Activated CD4-positive, CD25-positive, alpha-beta regulatory T cell treated with anti-CD3 and anti-CD28 coated beads, Interleukin-2, amount 50 U/mL, for 16 hours (primary cell): ENCODE measurements around the gene TTC7B.

Experiments used
- DNase-seq: peaks from one replicate; pipeline ENCODE4 v3.0.0-alpha.2; 2020; ENCODE audit warnings: low read depth, low spot score

Gene TTC7B

GRCh38 chr14:90576981-90577660, 239.1 kb downstream of the TTC7B start:
- no peak for DNase-seq

- DNase-seq: no peak
Observed at GRCh38 chr14:90576581-90576980, 239.6 kb downstream of the TTC7B start.

DNA sequence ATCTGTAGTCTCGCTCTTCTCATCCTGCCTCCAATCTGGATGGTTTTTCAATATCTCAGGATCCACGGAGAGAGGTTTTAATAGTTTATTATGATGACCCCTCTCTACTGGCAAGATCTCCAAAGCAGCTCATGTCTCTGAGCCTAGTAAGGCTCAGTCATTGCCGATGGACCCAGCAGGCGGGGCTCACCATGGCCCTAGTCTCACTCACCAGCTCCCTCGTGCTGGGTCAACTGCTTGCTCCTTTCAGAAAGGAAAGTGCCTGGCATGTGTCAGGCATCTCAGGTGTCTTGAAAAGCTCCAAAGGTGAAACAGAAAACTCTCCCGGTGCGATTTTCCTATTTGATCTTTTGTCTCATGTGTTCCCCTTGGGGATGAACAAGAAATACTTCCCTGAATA, 240.4 kb downstream of the TTC7B start:
- no peak for DNase-seq

DNA sequence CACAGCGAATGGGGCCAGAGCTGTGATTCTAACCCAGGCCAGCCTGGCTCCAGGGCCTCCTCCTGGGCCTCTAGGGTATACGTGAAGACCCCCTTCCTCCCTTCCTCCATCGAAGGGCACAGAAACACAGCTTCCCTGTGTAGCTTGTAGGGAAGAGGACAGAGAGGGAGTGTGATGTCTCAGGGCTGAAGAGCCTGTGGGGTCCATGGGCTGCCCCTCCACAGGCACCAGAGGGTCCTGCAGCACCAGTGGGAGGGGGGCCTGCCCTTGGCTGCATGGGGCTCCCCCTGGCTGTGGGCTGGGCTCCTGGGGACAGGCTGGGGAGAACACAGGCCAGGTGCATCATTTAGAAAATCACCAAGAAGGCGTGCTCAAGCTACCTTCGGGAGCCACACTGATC, 240.9 kb downstream of the TTC7B start:
- DNase-seq: no peak

DNA sequence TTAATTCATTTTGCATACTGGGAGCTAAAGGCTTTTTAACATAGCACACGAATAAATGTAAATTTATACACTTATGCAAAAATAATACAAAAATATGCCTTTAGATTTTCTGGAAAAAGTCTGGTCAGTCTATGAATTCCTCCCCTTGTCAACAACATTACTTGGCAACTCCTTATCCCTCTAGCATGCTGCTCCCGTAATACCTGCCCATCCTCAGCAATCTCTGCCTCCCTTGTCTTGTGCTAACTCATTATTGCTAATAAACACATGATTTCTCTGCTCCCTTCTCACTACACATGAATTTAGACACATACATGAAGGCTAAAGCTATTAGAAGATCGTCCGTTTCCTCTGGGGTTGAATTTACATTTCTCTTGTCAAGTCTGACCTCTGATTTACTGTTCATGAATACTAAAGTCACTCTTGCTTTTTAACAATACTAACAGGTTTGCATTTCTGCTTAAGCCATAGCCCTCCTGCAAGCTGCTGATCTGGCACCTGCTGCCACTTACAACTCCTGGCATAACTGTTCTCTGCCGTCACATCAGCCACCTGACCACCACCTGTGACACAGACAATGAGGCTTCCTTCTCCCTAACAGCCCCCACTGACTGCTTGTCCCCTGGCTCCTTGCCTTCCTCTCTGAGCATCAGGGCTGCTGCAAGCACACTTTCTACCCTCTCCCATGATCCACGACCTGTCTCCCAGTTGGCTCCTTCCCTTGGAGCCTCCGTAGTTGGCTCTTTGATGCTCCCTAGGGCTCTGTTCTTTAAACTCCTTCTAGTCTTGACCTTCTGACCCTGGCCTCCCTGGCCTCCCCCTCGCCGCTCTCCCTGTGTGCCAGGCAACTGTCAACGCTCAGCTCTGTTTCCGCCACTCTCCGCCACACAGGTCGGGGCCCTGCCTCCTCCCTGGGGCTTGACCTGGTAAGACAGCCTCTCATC, 241.8 kb downstream of the TTC7B start:
- no peak for DNase-seq

DNA sequence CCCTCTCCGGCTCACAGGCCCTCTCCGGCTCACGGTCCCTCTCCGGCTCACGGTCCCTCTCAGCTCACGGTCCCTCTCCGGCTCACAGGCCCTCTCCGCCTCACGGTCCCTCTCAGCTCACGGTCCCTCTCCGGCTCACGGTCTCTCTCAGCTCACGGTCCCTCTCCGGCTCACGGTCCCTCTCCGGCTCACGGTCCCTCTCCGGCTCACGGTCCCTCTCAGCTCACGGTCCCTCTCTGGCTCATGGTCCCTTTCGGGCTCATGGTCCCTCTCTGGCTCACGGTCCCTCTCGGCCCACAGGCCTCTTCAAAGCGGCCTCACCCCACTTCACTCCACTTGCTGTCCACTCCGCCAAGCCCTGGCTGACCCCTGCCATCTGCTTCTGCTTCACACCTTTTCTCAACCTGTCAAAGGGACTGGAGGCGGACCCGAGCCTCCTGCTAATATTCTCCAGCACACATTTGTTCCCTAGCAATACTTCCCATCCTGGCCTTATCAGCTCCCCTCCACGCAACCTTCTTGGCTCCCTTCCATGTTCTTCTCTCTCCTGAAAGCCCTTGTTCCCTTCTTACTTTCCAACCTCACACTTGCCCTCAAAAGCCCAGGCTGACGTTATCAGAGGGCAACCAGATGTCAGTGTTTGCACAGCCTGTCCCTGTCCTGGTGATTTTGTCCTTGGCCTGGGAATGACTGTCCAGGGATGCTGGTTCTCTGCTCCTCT, 242.7 kb downstream of the TTC7B start:
- DNase-seq: no peak

- no peak for DNase-seq
Observed at GRCh38 chr14:90572441-90573150, 243.6 kb downstream of the TTC7B start.

GRCh38 chr14:90571149-90571947, 244.9 kb downstream of the TTC7B start:
- DNase-seq: no peak

- DNase-seq: no peak
Observed at GRCh38 chr14:90570461-90570860, 245.8 kb downstream of the TTC7B start.

DNA sequence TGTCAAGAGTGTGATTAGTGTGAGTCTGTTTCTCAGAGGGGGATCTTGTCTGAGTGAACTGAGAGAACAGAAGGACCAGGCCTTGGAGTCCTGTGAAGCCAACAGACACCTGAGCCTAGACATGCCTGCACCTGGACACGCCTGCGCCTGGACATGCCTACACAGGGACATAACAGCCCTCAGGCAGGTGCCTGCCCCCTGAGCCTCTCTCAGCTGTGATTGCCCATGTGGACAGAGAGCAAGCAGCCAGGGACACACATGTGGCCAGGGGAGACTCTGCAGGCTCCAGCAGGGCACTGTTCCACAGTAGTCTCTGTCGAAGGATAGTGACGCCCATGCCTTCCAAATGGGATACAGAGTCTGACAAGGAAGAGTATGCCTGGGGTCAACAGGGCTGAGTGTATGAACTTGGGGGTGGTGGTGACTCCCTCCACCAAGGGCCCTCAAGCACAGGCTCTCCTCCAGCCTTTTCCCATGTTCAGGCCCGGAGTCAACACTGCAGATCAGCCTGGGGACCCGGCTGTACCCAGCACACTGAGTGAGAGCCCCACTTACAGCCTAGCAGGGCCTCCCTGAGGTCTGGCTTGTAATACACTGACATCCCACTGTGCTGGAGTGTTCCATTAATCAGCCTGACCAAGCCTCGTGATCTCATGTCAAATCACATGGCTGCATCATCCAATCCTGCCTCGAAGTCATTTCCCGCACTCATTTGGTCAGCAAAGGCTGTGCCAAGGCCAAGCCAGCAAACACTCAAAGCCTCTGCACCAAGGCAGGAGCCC, 246.4 kb downstream of the TTC7B start:
- DNase-seq: no peak

DNA sequence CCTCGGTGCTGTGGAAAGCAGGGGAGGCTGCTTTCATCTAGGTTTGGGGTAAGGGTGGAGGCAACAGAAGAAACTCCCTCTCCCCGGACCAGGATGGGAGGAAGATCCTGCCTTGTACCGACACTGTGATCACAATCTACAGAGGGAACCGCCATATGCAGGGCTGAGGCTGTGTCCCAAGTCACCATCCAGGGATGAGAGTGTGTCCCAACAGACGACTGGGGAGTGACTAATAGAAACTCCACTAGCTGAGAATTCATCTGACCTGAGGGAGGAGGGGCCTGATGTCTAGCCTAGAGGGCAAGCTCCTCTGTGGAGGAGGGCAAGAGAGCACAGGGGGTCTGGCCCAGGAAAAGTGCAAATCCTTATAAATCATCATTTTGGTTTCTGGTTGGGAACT, 247.0 kb downstream of the TTC7B start:
- DNase-seq: no peak

DNA sequence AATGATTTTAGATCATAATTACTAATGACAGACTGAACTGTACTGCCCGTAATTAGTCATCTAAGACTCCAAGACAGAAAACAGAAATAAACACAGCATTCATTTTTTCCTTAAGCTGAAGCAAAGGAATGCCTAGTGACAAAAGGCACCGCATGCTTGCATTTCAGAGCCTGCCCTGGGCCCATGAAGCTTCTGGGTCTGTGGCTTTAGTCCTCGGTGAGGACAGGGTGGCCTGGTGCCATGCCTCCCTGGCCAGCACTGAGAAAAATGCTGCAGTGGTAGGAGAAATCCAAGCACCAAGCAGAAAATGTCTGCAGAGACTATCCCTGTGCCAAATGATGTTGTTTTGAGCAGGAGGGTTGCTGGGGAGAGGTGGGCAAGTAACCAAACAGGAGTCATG, 247.8 kb downstream of the TTC7B start:
- no peak for DNase-seq

DNA sequence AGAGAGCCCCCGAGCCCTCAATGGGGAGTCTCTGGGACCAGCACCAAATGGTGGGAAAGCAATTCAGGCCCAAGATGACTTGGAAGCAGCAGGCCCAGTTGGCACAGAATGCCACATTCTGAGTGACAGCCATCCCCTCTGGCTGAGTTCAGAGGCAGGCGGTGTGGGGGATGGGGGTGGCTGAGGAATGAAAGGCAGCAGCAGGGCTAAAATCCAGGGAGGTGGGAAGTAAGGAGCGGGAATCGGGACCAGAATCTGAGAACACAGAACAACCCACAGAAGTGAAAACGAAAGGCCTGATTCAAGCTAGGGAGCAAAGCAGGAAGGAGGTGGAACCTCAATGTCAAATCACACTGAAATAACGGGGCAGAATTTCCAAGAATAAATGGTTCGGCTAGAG, 248.2 kb downstream of the TTC7B start:
- no peak for DNase-seq

GRCh38 chr14:90567191-90567590, 249.0 kb downstream of the TTC7B start:
- no peak for DNase-seq

DNA sequence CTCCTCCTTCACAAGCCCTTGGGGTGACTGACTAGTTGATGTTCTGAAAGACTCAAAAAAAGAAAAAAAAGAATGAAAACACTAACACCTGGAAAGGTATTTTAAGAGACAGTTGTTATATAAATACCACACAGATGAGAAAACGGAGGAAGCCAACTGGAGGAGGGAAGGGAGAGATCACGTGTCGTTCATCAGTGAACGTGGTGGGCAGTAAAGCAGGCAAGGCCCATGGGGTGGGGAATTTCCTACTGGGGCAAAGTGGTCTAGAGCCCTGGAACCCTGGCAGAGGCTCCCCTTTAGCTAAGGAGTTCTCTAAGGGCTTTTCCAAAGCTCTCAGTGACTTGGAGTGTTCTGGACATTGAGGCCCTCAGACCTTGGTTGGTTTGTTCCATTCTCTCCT, 249.7 kb downstream of the TTC7B start:
- no peak for DNase-seq

GRCh38 chr14:90564496-90564895, 251.7 kb downstream of the TTC7B start:
- no peak for DNase-seq

- no peak for DNase-seq
Observed at GRCh38 chr14:90562652-90563051, 253.6 kb downstream of the TTC7B start.

DNA sequence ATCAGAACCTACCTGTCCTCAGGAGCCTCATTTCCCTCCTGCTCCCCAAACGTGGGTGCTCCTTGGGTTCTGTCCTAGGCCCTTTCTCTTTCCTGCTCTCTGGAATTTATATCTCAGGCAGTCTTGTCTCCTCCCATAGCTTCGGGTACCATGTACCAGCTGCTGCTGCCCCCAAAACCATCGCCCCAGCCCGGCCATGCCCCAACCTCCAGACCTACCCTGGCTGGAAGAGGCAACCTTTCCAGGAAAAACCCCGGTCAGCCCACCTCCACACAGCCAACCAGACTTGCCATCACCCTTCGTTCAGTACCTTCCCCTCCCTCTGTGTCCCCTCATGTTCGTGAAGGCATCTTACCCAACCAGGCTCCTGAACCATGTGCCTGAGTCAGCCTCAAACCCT, 254.3 kb downstream of the TTC7B start:
- DNase-seq: no peak

- no peak for DNase-seq
Observed at GRCh38 chr14:90560991-90561390, 255.2 kb downstream of the TTC7B start.

DNA sequence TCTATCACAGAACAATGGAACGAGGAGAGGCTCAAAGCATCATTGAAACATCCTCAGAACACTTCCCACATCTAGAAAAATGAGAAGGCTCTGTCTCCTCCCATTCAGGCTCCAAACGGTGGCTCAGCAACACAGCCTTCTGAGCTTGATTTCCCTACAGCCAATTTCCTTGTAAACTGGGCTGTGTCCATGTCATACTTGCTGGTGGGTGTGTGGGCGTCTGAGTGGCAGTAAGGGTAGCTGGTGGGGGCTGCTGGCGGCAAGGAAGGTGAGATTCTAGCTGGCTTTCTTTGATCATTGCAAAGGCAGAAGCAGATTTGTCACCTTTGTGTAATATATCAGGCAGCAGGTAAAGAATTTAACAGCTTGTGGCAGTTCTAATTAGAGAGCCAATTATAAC, 255.7 kb downstream of the TTC7B start:
- DNase-seq: no peak
